Breast epithelium (tissue), 4 donors: ENCODE results near the gene OASL. TPM values are rescaled to one million over a fixed set of nuclear protein-coding genes. Genes with fewer than 3 reads are reported as not detected.

ENCODE experiments used
- DNase-seq, 2 donors: peaks; one replicate each; pipeline ENCODE4 v3.0.0-alpha.2; 2019; ENCODE audit warnings: low spot score in 2 of 2
- H3K27ac ChIP-seq, 2 donors: fragments of 200-600 bp; sonication (generic) in 1 of 2; one replicate each; pipeline ENCODE4 v1.5.1; 2016 to 2019; ENCODE audit warnings: mild to moderate bottlenecking in 1 of 2
- H3K27me3 ChIP-seq, 2 donors: fragments of 200-600 bp; sonication (generic) in 1 of 2; one replicate each; pipeline versions ENCODE4 v1.5.1 to v1.6.0; 2017 to 2019; ENCODE audit warnings: control low read depth in 1 of 2, mild to moderate bottlenecking in 1 of 2
- H3K36me3 ChIP-seq: fragments of 200-600 bp; one replicate; pipeline ENCODE4 v1.5.1; 2019
- H3K4me1 ChIP-seq, 2 donors: fragments of 200-600 bp; sonication (generic); one replicate each; pipeline ENCODE4 v1.5.1; 2016 to 2019; ENCODE audit warnings: control low read depth in 1 of 2
- H3K4me3 ChIP-seq, 3 donors: fragments of 200-600 bp; sonication (generic); 1 replicate in 2 of 3; 2 replicates in 1 of 3; pipeline ENCODE4 v1.5.1; 2016 to 2019; ENCODE audit warnings: mild to moderate bottlenecking in 3 of 3, moderate library complexity in 2 of 3
- H3K9me3 ChIP-seq, 2 donors: fragments of 200-600 bp; sonication (generic) in 1 of 2; one replicate each; pipeline ENCODE4 v1.5.1; 2016 to 2019; ENCODE audit warnings: control low read depth in 1 of 2
- POLR2A ChIP-seq: fragments of 450-650 bp; IDR thresholded peaks from one replicate; pipeline ENCODE4 v1.6.1; 2016; ENCODE audit warnings: antibody characterized with exemption, mild to moderate bottlenecking, moderate library complexity
- POLR2AphosphoS5 ChIP-seq, 3 donors: sonication (generic); formaldehyde crosslinking; IDR thresholded peaks; one replicate each; pipeline ENCODE4 v1.6.1; 2017; ENCODE audit warnings: antibody characterized with exemption in 3 of 3
- intact Hi-C: fragments of 100-400 bp; cut with DNase I; formaldehyde crosslinking; loops from one replicate; pipeline ENCODE4 v1.15.1; 2023; ENCODE audit warnings: low total_unique reads
- total RNA-seq, 3 donors: library from RNA; depleted of rRNA; stranded (reverse); fragments of >200 nt; gene quantifications; one replicate each; pipeline ENCODE4 v1.1.0, GENCODE V29; 2016
- TF ChIP-seq, protein P1 (sequence below), 3 donors: fragments of 450-650 bp; IDR thresholded peaks; one replicate each; pipeline ENCODE4 v1.5.1; 2016 to 2017; ENCODE audit warnings: antibody characterized with exemption in 3 of 3, mild to moderate bottlenecking in 3 of 3, moderate library complexity in 3 of 3

Gene OASL
- total RNA-seq, 3 donors from 2014 or later: 0.32 to 1.3 (median 1.0) TPM

DNA sequence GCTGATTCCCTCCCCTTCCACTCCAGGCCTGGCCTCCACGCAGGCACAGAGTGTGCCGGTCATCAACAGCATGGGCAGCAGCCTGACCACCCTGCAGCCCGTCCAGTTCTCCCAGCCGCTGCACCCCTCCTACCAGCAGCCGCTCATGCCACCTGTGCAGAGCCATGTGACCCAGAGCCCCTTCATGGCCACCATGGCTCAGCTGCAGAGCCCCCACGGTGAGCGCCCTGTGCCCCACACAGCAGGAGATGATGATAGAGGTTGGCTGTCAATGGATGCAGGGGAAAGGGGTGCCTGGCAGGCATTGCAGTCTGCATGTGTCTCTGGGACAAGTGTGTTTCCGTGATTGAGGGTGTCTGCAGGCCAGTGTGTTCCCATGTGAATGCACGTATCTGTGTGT is 41.6 kb downstream of the OASL start:
- TF ChIP-seq POLR2A (no peak), POLR2AphosphoS5 (IDR thresholded peaks at IDR 0.05) (no peak)
- TF ChIP-seq, protein P1, sequence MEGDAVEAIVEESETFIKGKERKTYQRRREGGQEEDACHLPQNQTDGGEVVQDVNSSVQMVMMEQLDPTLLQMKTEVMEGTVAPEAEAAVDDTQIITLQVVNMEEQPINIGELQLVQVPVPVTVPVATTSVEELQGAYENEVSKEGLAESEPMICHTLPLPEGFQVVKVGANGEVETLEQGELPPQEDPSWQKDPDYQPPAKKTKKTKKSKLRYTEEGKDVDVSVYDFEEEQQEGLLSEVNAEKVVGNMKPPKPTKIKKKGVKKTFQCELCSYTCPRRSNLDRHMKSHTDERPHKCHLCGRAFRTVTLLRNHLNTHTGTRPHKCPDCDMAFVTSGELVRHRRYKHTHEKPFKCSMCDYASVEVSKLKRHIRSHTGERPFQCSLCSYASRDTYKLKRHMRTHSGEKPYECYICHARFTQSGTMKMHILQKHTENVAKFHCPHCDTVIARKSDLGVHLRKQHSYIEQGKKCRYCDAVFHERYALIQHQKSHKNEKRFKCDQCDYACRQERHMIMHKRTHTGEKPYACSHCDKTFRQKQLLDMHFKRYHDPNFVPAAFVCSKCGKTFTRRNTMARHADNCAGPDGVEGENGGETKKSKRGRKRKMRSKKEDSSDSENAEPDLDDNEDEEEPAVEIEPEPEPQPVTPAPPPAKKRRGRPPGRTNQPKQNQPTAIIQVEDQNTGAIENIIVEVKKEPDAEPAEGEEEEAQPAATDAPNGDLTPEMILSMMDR (IDR thresholded peaks at IDR 0.05): no peak
- DNase-seq: no peak
- intact Hi-C loops: no loop called here
- no peak overlapping the region for H3K4me3 ChIP-seq
- no peaks in the 10 kb centered on the region for H3K36me3 ChIP-seq
- no peaks in the 10 kb centered on the region for H3K4me1 ChIP-seq
- H3K9me3 ChIP-seq: no peaks in the 10 kb centered on the region
- no peak overlapping the region for H3K27ac ChIP-seq
- H3K27me3 ChIP-seq: no peaks in the 10 kb centered on the region

DNA sequence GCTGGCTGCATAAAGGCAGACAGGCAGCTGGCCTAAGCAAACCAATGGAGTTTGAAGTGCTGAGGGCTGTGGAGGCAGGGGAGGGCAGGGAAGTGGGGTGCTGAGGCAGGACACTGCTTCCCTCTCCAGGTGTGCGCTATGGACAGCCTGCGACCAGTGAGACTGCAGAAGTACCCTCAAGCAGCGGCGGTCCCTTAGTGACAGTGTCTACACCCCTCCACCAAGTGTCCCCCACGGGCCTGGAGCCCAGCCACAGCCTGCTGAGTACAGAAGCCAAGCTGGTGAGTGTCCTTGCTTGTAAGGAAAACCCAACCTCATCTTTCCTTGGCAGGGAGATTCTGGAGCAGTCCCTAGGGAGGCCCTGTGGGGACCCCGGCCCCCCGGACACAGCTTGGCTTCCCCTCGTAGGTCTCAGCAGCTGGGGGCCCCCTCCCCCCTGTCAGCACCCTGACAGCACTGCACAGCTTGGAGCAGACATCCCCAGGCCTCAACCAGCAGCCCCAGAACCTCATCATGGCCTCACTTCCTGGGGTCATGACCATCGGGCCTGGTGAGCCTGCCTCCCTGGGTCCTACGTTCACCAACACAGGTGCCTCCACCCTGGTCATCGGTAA is 42.8 kb downstream of the OASL start:
- Histone ChIP-seq H3K27me3 (no peaks in the 10 kb centered on the region), H3K36me3 (no peaks in the 10 kb centered on the region), H3K4me3 (no peak overlapping the region), H3K9me3 (no peaks in the 10 kb centered on the region), H3K27ac (no peak overlapping the region), H3K4me1 (no peaks in the 10 kb centered on the region)
- DNase-seq: no peak
- intact Hi-C loops: no loop called here
- no peak for TF ChIP-seq POLR2A
- TF ChIP-seq POLR2AphosphoS5 (IDR thresholded peaks at IDR 0.05): no peak

DNA sequence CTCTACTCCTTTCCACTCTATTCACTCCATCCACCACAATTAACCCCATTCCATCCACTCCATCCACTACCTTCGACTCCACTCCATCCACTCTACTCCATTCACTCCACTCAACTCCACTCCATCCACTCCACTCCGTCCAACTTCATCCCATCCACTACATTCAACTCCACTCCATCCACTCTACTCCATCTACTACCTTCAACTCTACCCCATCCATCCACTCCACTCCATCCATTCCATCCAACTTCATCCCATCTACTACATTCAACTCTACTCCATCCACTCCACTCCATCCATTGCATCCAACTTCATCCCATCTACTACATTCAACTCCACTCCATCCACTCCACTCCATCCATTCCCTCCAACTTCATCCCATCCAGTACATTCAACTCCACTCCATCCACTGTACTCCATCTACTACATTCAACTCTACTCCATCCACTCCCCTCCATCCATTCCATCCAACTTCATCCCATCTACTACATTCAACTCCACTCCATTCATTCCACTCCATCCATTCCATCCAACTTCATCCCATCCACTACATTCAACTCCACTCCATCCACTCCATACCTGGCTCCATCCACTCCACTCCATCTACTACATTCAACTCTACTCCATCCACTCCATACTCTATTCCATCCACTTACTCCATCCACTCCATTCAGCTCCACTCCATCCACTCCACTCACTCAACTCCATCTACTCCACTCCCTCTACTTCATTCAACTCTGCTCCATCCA is 44.3 kb downstream of the OASL start:
- intact Hi-C loops: no loop called here
- H3K4me1 ChIP-seq: no peaks in the 10 kb centered on the region
- no peaks in the 10 kb centered on the region for H3K27me3 ChIP-seq
- no peak overlapping the region for H3K27ac ChIP-seq
- no peak for TF ChIP-seq POLR2A
- TF ChIP-seq, protein P1 (IDR thresholded peaks at IDR 0.05): no peak
- no peak for TF ChIP-seq POLR2AphosphoS5 (IDR thresholded peaks at IDR 0.05)
- no peaks in the 10 kb centered on the region for H3K36me3 ChIP-seq
- H3K9me3 ChIP-seq: no peaks in the 10 kb centered on the region
- DNase-seq: no peak
- H3K4me3 ChIP-seq: no peak overlapping the region

DNA sequence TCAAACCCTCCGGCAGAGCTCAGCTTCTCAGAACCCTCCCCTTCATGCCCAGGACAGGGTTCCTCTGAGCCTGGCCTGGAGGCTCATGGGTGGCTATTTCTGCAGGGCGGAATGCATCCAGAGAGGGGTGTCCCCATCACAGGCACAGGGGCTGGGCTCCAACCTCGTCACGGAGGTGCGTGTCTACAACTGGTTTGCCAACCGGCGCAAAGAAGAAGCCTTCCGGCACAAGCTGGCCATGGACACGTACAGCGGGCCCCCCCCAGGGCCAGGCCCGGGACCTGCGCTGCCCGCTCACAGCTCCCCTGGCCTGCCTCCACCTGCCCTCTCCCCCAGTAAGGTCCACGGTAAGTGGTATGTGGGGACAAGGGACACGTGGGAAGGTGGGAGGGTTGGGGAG is 45.0 kb downstream of the OASL start:
- H3K36me3 ChIP-seq: no peaks in the 10 kb centered on the region
- no peak for DNase-seq
- H3K4me1 ChIP-seq: no peaks in the 10 kb centered on the region
- intact Hi-C loops: no loop called here
- H3K27me3 ChIP-seq: no peaks in the 10 kb centered on the region
- H3K9me3 ChIP-seq: no peaks in the 10 kb centered on the region
- no peak overlapping the region for H3K4me3 ChIP-seq
- TF ChIP-seq, protein P1 (IDR thresholded peaks at IDR 0.05): no peak
- TF ChIP-seq POLR2AphosphoS5 (IDR thresholded peaks at IDR 0.05) (no peak), POLR2A (no peak)
- H3K27ac ChIP-seq: no peak overlapping the region

DNA sequence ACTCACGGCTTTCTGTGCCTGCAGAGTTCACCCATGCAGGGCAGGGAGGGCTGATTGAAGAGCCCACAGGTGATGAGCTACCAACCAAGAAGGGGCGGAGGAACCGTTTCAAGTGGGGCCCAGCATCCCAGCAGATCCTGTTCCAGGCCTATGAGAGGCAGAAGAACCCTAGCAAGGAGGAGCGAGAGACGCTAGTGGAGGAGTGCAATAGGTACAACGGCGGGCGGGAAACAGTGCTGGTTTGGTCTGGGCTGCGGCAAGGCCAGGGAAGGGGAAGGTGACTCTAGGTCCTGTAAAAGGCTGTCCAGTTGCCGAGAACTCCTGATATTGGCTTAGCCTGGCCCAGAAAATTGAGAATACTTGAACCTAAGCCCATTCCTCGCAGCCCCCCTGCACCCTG is 45.5 kb downstream of the OASL start:
- H3K27me3 ChIP-seq: no peaks in the 10 kb centered on the region
- no peak overlapping the region for H3K4me3 ChIP-seq
- H3K27ac ChIP-seq: no peak overlapping the region
- no peaks in the 10 kb centered on the region for H3K4me1 ChIP-seq
- no peaks in the 10 kb centered on the region for H3K36me3 ChIP-seq
- intact Hi-C loops: no loop called here
- no peak for DNase-seq
- no peak for TF ChIP-seq POLR2AphosphoS5 (IDR thresholded peaks at IDR 0.05)
- TF ChIP-seq, protein P1 (IDR thresholded peaks at IDR 0.05): no peak
- no peak for TF ChIP-seq POLR2A
- H3K9me3 ChIP-seq: no peaks in the 10 kb centered on the region
